Measurements from ENCODE around the gene OR5C1.

OR5C1 gene

GRCh38 chr9:122788831-122789230 lies at the start of gene OR5C1:
TSS of gene OR5C1 (plus strand) at chr9:122788933. CDS start at chr9:122788933, 0 bp downstream.
- H3K4me3 ChIP-seq (ENCODE audit: low read depth, low read length), result no peak within 1 kb of the TSS
- in situ Hi-C loops (cut with HindIII; ENCODE audit: low sequenced_read_pairs), result no loop called here
- no peak for TF ChIP-seq CTCF (IDR thresholded peaks at IDR 0.05; ENCODE audit: low read depth, low read length)
- DNase-seq (ENCODE audit: low read depth, low spot score), result no peak

DNA sequence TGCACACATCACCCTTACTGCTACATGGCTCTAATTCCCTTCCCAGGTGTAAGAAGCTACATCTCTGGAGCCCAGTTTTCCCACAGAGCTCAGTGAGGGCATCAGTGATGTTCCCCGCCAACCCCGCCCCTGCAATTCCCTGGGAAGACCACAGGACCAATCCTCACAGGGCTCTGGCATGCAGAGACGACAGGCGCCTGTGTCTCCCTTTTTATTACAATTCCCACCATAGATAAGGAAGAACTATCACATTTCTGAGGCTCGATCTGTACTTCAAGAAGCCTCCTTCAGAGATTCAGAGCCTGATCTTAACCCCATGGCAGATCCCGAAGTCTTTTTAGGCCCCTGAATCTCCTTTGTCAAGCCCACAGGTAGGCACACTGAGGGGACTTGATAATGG lies 46.7 kb upstream of the OR5C1 start, which contains the start of gene OR1L6:
OR1L6 (plus strand) TSS at position 301 of the 400 bp plus-strand sequence. CDS start 7,545 bp downstream, outside the sequence.
- in situ Hi-C loops (cut with HindIII; ENCODE audit: low sequenced_read_pairs), result no loop called here
- no peak for TF ChIP-seq CTCF (IDR thresholded peaks at IDR 0.05; ENCODE audit: low read depth, low read length)
- H3K4me3 ChIP-seq (ENCODE audit: low read depth, low read length), result no peak within 1 kb of the TSS
- no peak for DNase-seq (ENCODE audit: low read depth, low spot score)

DNA sequence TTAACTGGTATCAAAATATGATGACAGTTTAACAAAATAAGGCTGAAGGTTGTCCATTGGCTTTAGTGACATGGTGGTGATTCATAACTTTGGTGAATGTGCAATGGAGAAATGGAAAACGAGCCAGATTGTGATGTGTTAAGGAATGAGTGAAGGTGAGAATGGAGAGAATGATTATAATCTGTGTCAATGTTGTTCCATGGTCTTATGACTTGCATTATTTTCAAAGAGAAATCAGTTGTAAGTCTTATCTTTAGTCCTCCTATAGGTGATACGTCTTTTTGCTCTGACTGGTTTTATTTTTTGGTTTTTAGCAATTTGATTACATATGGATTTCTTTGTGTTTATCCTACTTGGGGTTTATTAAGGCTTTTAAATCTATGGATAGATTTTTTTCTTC lies 33.9 kb upstream of the OR5C1 start:
- in situ Hi-C loops (cut with HindIII; ENCODE audit: low sequenced_read_pairs), result no loop called here
- no peak overlapping the region for H3K4me3 ChIP-seq (ENCODE audit: low read depth, low read length)
- TF ChIP-seq CTCF (IDR thresholded peaks at IDR 0.05; ENCODE audit: low read depth, low read length), result no peak
- no peak for DNase-seq (ENCODE audit: low read depth, low spot score)

DNA sequence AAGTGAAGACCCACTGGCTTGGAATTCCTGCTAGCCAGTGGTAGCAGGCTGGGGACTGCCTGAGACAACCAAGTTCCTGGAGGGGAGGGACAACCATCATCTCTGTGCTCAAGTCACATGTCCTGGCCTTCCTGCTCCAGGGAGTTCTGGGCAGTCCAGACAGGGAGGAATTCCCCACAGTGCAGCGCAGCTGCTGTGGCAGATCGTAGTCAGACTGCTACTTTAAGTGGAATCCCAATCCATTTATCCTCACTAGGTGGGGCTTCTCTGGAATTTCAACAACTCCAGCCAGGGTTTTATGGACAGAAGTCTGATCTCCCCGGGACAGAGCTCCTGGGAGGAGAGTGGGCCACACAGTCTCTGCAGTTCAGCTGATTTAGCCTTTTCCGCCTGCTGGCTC lies 20.9 kb upstream of the OR5C1 start:
- no peak for DNase-seq (ENCODE audit: low read depth, low spot score)
- TF ChIP-seq CTCF (IDR thresholded peaks at IDR 0.05; ENCODE audit: low read depth, low read length), result no peak
- no peak overlapping the region for H3K4me3 ChIP-seq (ENCODE audit: low read depth, low read length)
- in situ Hi-C loops (cut with HindIII; ENCODE audit: low sequenced_read_pairs), result no loop called here

- no peak overlapping the region for H3K4me3 ChIP-seq (ENCODE audit: low read depth, low read length)
- no peak for TF ChIP-seq CTCF (IDR thresholded peaks at IDR 0.05; ENCODE audit: low read depth, low read length)
- DNase-seq (ENCODE audit: low read depth, low spot score), result no peak
- in situ Hi-C loops (cut with HindIII; ENCODE audit: low sequenced_read_pairs), result no loop called here
Observed at GRCh38 chr9:122777052-122777451, 11.7 kb upstream of the OR5C1 start.

GRCh38 chr9:122777935-122778627 lies 10.7 kb upstream of the OR5C1 start:
- H3K4me3 ChIP-seq (ENCODE audit: low read depth, low read length), result no peak overlapping the region
- peak; percentile 3 for DNase-seq (ENCODE audit: low read depth, low spot score)
- in situ Hi-C loops (cut with HindIII; ENCODE audit: low sequenced_read_pairs), result no loop called here
- no peak for TF ChIP-seq CTCF (IDR thresholded peaks at IDR 0.05; ENCODE audit: low read depth, low read length)

Data from astrocyte of the spinal cord (primary cell).